ENCODE results near the gene SYT1.

The SYT1 gene

DNA sequence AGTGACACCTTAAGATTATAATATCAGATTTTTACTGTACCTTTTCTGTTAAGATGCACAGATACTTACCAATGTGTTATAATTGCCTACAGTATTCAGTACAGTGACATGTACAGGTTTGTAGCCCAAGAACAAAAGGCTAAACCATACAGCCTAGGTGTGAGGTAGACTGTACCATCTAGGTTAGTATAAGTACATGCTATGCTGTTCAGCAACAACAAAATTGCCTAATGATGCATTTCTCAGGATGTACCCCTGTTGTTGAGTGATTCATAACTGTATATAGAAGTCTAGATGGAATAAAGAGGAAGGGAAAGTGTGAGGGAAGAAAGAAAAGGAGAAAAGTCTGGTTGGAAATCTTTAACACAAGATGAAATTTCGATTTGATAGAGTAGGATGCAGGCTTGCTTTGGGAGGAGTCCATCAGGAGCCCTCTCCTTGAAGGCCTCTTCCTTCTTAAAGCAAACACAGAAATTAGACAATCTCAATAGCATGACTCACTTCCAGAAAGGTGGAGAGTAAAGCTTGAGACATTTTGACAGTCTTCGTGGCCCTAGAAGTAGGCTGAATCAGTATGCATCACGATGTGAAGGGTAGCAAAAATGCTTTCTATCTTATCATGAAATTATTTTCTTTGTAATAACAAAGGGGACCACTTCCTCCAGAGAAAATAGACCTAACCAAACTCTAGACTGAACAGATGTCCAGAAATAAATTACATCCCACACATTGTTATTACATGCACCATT is 191.5 kb downstream of the SYT1 start:
- no peak for DNase-seq (ENCODE audit: low read depth in 2 of 2, low spot score in 1 of 2)

GRCh38 chr12:79056775-79057174 is 192.2 kb downstream of the SYT1 start:
- no peak for DNase-seq (ENCODE audit: low read depth in 2 of 2, low spot score in 1 of 2)

DNA sequence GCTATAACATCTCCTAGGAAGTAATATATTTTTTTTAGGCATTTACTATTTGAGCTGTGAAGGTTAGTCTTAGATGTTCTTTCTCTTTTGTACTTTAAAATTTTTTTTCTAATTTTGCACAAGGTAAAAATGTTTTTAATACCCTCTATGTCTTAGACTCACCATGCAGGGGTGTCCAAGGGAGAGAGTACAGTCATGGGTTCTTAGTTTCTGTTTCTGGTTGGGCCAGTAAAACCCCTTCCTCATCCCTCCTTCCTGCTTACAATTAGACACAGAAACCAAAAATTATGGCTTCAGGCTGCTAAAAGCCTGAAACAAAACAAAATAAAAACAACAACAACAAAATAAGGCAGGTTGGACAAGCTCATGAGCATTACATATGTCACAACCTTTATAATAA is 193.0 kb downstream of the SYT1 start:
- DNase-seq (ENCODE audit: low read depth in 2 of 2, low spot score in 1 of 2) = no peak

DNA sequence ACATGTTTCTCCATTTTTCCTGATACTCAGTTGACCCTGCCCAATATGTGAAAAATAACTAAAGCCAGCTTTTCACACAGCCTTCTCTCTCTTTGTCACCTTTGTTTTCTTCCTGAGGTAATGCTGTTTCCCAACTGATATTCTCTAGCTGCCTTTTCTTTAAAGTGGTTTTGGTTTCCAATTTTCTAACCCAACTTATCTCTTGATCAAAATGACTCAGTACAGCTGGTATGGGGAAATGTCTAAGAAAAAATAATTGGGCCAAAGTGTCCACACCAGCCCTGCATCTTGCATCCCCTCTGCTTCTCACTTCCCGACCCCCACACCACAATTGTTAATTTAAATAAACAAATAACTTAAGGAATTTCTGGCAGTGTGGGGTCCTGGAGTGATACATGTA is 193.8 kb downstream of the SYT1 start:
- DNase-seq (ENCODE audit: low read depth in 2 of 2, low spot score in 1 of 2) = no peak

GRCh38 chr12:79059557-79059956 is 195.0 kb downstream of the SYT1 start:
- DNase-seq (ENCODE audit: low read depth in 2 of 2, low spot score in 1 of 2) = no peak

DNA sequence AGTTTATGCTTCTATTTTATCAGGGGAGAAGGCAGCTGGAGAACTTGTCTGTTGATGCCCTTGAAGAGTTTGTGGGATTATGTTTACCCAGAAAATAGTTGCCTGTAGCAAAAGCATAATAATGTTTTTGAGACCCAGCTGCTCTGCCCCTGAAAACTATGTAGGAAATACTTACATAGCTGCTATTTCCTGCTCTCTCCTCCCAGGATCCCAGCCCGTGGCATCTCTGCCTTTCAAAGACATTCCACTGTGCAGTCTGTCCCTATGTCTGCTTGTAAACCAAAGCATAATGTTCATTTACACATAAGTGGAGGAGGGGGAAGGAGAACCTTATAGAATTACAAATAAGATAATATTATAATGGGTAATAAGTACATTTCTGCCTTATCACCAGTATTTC is 198.7 kb downstream of the SYT1 start:
- no peak for DNase-seq (ENCODE audit: low read depth in 2 of 2, low spot score in 1 of 2)

- no peak for DNase-seq (ENCODE audit: low read depth in 2 of 2, low spot score in 1 of 2)
These were observed 203.4 kb downstream of the SYT1 start for GRCh38 chr12:79067977-79068376.

GRCh38 chr12:79069009-79069408 is 204.4 kb downstream of the SYT1 start:
- no peak for DNase-seq (ENCODE audit: low read depth in 2 of 2, low spot score in 1 of 2)

- DNase-seq (ENCODE audit: low read depth in 2 of 2, low spot score in 1 of 2) = no peak
These were observed 206.9 kb downstream of the SYT1 start for GRCh38 chr12:79071498-79071897.

DNA sequence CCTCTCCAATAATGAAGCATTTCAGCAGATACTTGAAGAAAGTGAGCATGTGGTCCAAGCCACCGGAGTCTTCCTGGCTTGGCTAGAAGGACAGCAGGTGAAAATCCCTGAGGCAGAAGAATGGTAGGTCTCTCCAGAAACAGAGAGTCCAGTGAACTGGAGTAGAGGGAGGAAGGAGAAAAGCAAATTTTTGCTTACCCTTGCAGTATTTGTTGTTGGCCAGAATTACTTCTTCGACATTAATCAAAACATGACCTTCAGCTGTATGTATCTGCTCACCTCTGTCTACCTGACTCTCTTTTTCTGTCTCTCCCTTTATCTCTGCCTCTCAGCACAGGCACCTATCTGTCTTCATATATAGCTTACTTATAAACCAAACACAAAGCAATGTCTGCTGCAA is 208.9 kb downstream of the SYT1 start:
- no peak for DNase-seq (ENCODE audit: low read depth in 2 of 2, low spot score in 1 of 2)

DNA sequence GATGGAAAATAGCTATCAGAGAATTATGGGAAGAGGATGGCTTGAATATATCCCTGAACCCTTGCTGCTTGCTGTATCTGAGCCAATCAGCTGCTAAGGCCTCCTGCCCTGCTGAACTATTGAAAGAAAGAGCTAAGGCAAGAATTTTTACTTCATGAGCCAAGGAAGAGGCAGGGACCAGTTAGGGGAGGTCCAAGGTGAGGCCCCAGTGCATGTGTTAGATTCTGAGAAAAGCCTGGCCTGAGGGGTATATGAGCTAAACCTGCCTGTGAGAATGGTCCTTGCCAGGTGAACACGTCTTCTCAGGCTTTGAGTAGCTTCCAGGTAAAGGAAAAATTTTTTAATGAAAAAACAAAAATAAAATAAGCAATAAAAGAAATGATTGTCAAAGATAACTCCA is 218.0 kb downstream of the SYT1 start:
- no peak for DNase-seq (ENCODE audit: low read depth in 2 of 2, low spot score in 1 of 2)

DNA sequence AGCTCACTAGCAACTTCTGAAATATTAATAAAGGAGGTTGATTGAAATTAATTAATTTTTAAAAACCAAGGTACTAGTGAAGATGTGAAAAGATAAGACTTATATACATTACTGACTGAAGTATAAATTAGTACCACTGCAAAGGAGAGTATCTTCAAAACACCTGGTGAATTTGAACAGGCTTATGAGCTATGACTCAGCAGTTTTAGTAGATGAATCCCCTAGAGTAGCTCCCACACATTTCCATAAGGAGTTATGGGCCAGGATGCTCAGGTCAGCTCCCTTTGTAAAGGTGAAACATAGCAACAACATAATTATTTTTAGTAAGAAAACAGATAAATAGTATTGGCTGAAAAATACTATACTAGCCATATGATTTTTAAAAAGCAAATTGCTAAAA is 218.6 kb downstream of the SYT1 start:
- DNase-seq (ENCODE audit: low read depth in 2 of 2, low spot score in 1 of 2) = no peak

DNA sequence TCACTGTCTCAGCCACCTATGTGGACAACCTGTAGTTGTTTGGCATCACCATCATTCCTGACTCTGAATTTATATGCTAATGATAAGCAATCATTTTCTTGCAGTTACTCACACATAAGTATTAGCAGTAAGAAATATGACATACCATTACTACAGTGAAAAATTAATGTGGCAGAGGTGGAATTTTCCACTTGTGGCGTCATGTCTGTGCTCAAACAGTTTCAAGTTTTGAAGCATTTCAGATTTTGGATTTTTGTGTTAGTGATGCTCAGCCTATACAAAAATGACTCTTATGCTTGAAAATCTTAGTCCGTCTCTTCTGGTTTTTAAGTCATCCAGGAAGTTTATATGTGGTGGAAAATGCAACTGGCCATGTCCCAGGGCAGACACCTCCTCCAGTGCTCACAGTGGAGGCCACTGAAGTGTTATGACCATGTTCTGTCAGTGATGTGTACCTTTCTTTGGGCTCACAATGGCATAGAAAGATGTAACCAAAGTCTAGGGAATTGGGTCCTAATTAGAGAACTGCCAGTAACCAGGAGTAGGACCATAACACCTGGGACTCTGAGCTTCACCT is 220.6 kb downstream of the SYT1 start:
- no peak for DNase-seq (ENCODE audit: low read depth in 2 of 2, low spot score in 1 of 2)

DNA sequence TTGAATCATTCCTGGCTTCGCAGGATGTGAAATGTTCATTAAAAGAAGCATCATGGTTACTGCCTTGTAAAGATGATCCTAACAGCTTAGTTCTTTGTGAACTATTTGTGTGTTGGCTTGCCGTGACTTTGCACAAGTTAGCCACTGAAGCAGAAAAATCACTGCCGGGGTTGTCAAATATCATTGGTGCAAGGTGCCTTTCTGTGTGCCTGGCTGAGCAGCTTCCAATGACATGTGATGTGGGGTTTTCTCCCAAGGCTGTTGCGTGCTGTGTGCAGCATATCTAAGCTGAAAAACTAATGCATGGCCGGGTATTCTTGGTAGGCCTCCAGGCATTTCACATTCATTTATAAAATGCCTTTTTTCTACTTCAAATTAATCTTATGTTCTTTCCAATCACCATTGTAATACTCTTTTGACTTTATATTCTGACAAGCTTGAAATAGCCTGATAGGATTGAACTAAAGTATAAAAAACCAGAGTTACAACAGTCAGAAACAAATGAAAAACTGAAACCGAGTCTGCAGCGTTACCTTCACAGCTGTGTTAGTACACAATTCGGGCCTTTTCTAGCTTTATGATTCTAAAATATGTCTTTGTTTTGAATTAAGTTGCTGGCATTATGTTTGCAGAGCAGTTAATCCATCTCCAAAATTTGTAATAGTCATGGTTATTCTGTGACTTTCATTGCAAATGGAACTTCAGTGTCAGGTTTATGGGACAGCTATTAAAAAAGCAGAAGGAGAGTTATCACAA is 222.1 kb downstream of the SYT1 start:
- DNase-seq (ENCODE audit: low read depth in 2 of 2, low spot score in 1 of 2) = no peak

DNA sequence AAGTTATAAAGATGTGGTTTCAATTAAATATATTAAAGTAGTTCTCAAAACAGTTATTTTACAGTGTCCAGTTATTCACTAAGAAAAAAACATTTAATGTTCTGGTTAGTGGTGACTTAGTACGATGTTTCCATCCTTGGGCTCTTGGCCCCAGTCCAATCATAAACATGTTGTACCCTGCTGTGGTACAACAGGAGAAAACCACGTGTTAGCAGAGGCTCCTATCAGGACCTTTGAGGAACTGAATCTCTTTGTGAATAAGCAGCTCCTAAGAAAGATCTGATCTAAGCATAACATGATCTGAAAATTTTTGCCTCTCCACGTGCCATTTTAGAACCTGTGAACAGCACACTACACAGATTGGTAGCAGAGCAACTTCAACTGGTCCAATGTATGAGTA is 234.0 kb downstream of the SYT1 start:
- DNase-seq (ENCODE audit: low read depth in 2 of 2, low spot score in 1 of 2) = no peak

GRCh38 chr12:79108962-79109361 is 244.4 kb downstream of the SYT1 start:
- DNase-seq (ENCODE audit: low read depth in 2 of 2, low spot score in 1 of 2) = no peak

DNA sequence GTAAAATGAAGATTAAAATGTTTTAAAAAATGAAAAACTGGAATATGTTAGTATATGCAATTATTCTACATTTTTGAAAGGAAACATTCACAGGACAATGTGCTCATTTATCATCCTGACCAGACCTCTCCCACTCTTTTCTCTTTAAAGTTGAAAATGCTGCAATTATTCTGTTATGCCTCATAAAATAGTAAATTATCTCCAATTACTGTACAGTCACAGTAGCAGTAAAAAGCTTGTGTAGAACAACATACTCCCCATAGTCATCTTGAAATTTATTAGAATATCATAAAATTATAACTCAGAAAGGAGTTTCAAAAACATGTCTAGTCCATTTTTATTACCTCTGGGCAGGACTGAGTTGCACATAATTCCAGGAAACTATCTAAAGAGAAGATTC is 250.3 kb downstream of the SYT1 start:
- DNase-seq (ENCODE audit: low read depth in 2 of 2, low spot score in 1 of 2) = no peak

GRCh38 chr12:79115743-79116142 is 251.2 kb downstream of the SYT1 start:
- DNase-seq (ENCODE audit: low read depth in 2 of 2, low spot score in 1 of 2) = no peak

DNA sequence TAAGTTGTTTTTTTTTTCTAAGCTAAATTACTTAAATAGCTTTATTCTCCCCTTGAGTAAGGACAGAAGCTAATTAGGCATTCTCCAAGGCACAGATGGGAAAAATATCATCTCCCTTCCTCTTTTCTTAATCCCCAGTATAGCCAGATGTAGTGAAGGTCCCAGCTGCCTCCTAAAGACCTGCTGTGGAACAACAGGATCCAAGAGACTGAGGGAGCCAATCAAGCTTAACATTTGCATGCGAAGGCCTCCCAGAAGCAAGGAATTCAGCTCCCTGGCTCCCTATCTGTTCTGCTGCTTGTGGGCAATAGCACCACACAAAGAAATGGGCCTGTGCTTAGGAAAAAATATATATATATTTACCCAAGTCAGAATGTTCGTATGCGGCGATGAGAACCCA is 255.2 kb downstream of the SYT1 start:
- DNase-seq (ENCODE audit: low read depth in 2 of 2, low spot score in 1 of 2) = no peak

DNA sequence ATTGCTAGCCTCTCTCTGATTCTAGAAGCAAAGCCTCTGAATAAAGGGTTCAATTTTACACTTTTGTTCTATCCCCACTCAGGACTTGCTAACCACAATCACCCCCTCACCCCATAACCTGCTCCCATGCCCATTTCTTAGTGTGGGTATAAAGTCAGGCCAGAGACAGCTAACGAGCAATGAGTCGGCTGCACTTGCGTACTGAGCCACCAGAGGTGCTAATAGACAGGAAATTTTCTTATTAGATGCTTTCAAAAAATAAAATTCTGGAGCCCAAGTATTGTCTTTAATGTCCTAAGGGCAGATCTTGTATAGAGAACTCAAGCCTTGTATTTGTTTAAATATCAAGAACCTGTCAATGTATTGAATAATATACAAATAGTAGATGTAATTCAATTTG is 256.9 kb downstream of the SYT1 start:
- no peak for DNase-seq (ENCODE audit: low read depth in 2 of 2, low spot score in 1 of 2)

DNA sequence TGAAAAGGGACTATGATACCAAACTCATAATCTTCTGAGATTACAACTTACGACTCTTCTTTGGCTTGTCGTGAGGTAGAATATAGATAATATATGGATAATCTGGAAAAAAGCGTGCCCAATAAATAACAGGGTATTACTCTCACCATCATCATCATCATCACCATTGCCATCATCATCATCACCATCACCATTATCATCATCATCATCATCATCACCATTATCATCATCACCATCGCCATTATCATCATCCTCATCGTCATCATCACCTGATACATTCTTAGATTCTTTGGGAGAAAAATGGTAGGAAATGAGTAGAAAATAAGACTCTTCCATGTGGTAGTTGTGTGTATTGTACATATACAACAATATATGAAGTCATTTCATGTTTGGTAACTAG is 259.8 kb downstream of the SYT1 start:
- no peak for DNase-seq (ENCODE audit: low read depth in 2 of 2, low spot score in 1 of 2)

DNA sequence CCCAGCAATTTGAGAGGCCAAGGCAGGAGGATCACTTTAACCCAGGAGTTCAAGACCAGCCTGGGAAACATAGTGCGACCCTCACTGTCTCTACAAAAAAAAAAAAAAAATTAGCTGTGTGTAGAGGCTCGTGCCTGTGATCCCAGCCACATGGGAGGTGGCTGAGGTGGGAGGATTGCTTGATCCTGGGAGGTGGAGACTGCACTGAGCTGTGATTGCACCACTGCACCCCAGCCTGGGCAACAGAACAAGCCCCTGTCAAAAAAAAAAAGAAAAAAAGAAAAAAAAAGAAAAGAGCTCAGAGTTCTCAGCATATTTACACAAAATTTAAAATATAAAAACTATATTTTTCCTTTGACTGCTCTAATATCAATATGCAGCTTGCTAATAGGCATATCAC is 260.8 kb downstream of the SYT1 start:
- no peak for DNase-seq (ENCODE audit: low read depth in 2 of 2, low spot score in 1 of 2)

Data from stimulated activated CD8-positive, alpha-beta memory T cell treated with anti-CD3 and anti-CD28 coated beads, Interleukin-4, amount 100 ng/mL, for 4 hours (primary cell).